ENCODE measurements around the gene MSRB1. TPM values are rescaled to one million over a fixed set of nuclear protein-coding genes. Genes with fewer than 3 reads are reported as not detected.

The MSRB1 gene
- total RNA-seq, 4 donors from 2014 or later, result 13.9 to 56.5 (median 29.3) TPM

- Histone ChIP-seq H3K4me1 (peaks cover 22 to 62% (median 57%) of the 10 kb centered on the region in 4 donors), H3K27me3 (peaks cover 37% of the 10 kb centered on the region), H3K4me3 (peak within 1 kb of the TSS; percentile 58 to 90 (median 82)), H3K9me3 (no peaks in the 10 kb centered on the region), H3K36me3 (peaks cover 0 to 7% (median 0%) of the 10 kb centered on the region in 4 donors), H3K27ac (peak within 1 kb of the TSS; percentile 91 to 95 (median 93))
- WGBS, 2 donors (ENCODE audit: low coverage in 1 of 2), result 1% methylated on average over 37 of the region's 109 CpGs; no CpG with 5 or more reads in 1 of the 2 donors
- in situ Hi-C loops (cut with MboI; ENCODE audit: low pct_ligation_motif_present in 1 of 4, low pct_unique_long_range_greater_than_20kb in 1 of 4, low sequenced_read_pairs in 3 of 4), result no loop called here
- TF ChIP-seq CTCF (IDR thresholded peaks at IDR 0.05) (peak in 4 of 5 experiments; percentile 24 to 45 (median 30)), POLR2A (IDR thresholded peaks at IDR 0.05) (peak; percentile 71), POLR2AphosphoS5 (IDR thresholded peaks at IDR 0.05) (peak in 2 of 3 donors; percentile 72 to 76), EP300 (IDR thresholded peaks at IDR 0.05; ENCODE audit: low read depth) (no peak)
- intact Hi-C loops (cut with DNase I; ENCODE audit: low total_unique reads), result loop anchor here (10.0 kb wide), 1 partner anchor 681 kb away; no protein-coding TSS in a partner anchor
- peak; percentile 92 for DNase-seq
These were observed 40.7 kb upstream of the MSRB1 start, which contains the start of gene GFER for GRCh38 chr16:1983544-1984346. TSS of gene GFER (plus strand) at chr16:1984193. CDS start at chr16:1984219, 26 bp downstream.

GRCh38 chr16:1982991-1983543, 40.1 kb upstream of the MSRB1 start:
- H3K36me3 ChIP-seq, result peaks cover 0 to 8% (median 2%) of the 10 kb centered on the region in 4 donors
- peaks cover 39% of the 10 kb centered on the region for H3K27me3 ChIP-seq
- WGBS, 2 donors (ENCODE audit: low coverage in 1 of 2), result 28 to 40% methylated on average over 1 to 19 of the region's 19 CpGs
- in situ Hi-C loops (cut with MboI; ENCODE audit: low pct_ligation_motif_present in 1 of 4, low pct_unique_long_range_greater_than_20kb in 1 of 4, low sequenced_read_pairs in 3 of 4) (no loop called here), intact Hi-C loops (cut with DNase I; ENCODE audit: low total_unique reads) (loop anchor here (10.0 kb wide), 1 partner anchor 682 kb away; no protein-coding TSS in a partner anchor)
- no peak for DNase-seq
- peak overlapping the region; percentile 91 to 95 (median 93) for H3K27ac ChIP-seq
- TF ChIP-seq CTCF (IDR thresholded peaks at IDR 0.05) (peak in 1 of 5 experiments; percentile 3), EP300 (IDR thresholded peaks at IDR 0.05; ENCODE audit: low read depth) (no peak)
- H3K4me1 ChIP-seq, result peaks cover 22 to 66% (median 60%) of the 10 kb centered on the region in 4 donors
- no peaks in the 10 kb centered on the region for H3K9me3 ChIP-seq
- H3K4me3 ChIP-seq, result peak overlapping the region in 3 of 4 donors; percentile 74 to 90 (median 89)

- peaks cover 44% of the 10 kb centered on the region for H3K27me3 ChIP-seq
- peaks cover 22 to 66% (median 60%) of the 10 kb centered on the region in 4 donors for H3K4me1 ChIP-seq
- H3K9me3 ChIP-seq, result no peaks in the 10 kb centered on the region
- H3K4me3 ChIP-seq, result no peak overlapping the region
- peaks cover 0 to 14% (median 2%) of the 10 kb centered on the region in 4 donors for H3K36me3 ChIP-seq
- intact Hi-C loops (cut with DNase I; ENCODE audit: low total_unique reads) (loop anchor here (10.0 kb wide), 1 partner anchor 683 kb away; no protein-coding TSS in a partner anchor), in situ Hi-C loops (cut with MboI; ENCODE audit: low pct_ligation_motif_present in 1 of 4, low pct_unique_long_range_greater_than_20kb in 1 of 4, low sequenced_read_pairs in 3 of 4) (no loop called here)
- peak; percentile 78 for DNase-seq
- 49% methylated on average over 5 of the region's 5 CpGs; no CpG with 5 or more reads in 1 of the 2 donors for WGBS, 2 donors (ENCODE audit: low coverage in 1 of 2)
- peak overlapping the region; percentile 91 to 95 (median 93) for H3K27ac ChIP-seq
- no peak for TF ChIP-seq EP300 (IDR thresholded peaks at IDR 0.05; ENCODE audit: low read depth)
- TF ChIP-seq CTCF (IDR thresholded peaks at IDR 0.05), result no peak
- TF ChIP-seq POLR2A (IDR thresholded peaks at IDR 0.05), result peak; percentile 28
- TF ChIP-seq POLR2AphosphoS5 (IDR thresholded peaks at IDR 0.05), result peak in 2 of 3 donors; percentile 60 to 64
These were observed 39.0 kb upstream of the MSRB1 start for GRCh38 chr16:1982013-1982433.

GRCh38 chr16:1981398-1981836, 38.4 kb upstream of the MSRB1 start, which contains the start of gene NOXO1:
TSS of gene NOXO1 (minus strand) at chr16:1981469. CDS start at chr16:1981179, 290 bp downstream.
- Histone ChIP-seq H3K27me3 (peaks cover 44% of the 10 kb centered on the region), H3K36me3 (peaks cover 0 to 18% (median 2%) of the 10 kb centered on the region in 4 donors), H3K4me1 (peaks cover 22 to 66% (median 60%) of the 10 kb centered on the region in 4 donors), H3K9me3 (no peaks in the 10 kb centered on the region), H3K4me3 (peak within 1 kb of the TSS in 3 of 4 donors; percentile 4 to 47 (median 39)), H3K27ac (peak within 1 kb of the TSS; percentile 91 to 95 (median 93))
- TF ChIP-seq POLR2AphosphoS5 (IDR thresholded peaks at IDR 0.05) (peak; percentile 53 to 84 (median 66)), EP300 (IDR thresholded peaks at IDR 0.05; ENCODE audit: low read depth) (no peak), POLR2A (IDR thresholded peaks at IDR 0.05) (peak; percentile 86), CTCF (IDR thresholded peaks at IDR 0.05) (no peak)
- intact Hi-C loops (cut with DNase I; ENCODE audit: low total_unique reads) (loop anchor here (10.0 kb wide), 1 partner anchor 683 kb away; no protein-coding TSS in a partner anchor), in situ Hi-C loops (cut with MboI; ENCODE audit: low pct_ligation_motif_present in 1 of 4, low pct_unique_long_range_greater_than_20kb in 1 of 4, low sequenced_read_pairs in 3 of 4) (no loop called here)
- WGBS, 2 donors (ENCODE audit: low coverage in 1 of 2), result 0 to 13% methylated on average over 1 to 6 of the region's 6 CpGs
- DNase-seq, result peak; percentile 80
